Thoracic aorta (tissue), 2 donors: Measurements from ENCODE around the gene PRPSAP2. TPM values are rescaled to one million over a fixed set of nuclear protein-coding genes. Genes with fewer than 3 reads are reported as not detected.

Source experiments
- ATAC-seq: fragments of 150-250 bp; one replicate; pipeline ENCODE4 v1.8.0; 2017; ENCODE audit warnings: low read depth; ENCODE audit not compliant: insufficient number of reproducible peaks, low FRiP score
- DNase-seq: peaks from one replicate; pipeline ENCODE4 v3.0.0-alpha.2; 2020; ENCODE audit warnings: low spot score
- H3K27ac ChIP-seq, 2 donors: fragments of 200-600 bp; sonication (generic); 1 replicate in 1 of 2; 2 replicates in 1 of 2; pipeline ENCODE4 v1.5.1; 2016; ENCODE audit warnings: mild to moderate bottlenecking in 2 of 2, moderate library complexity in 2 of 2
- H3K27me3 ChIP-seq: fragments of 200-600 bp; sonication (generic); replicated peaks from 2 replicates; pipeline ENCODE4 v1.6.0; 2016; ENCODE audit warnings: mild to moderate bottlenecking; ENCODE audit not compliant: insufficient read depth
- H3K36me3 ChIP-seq: fragments of 200-600 bp; sonication (generic); one replicate; pipeline ENCODE4 v1.5.1; 2016
- H3K4me1 ChIP-seq, 2 donors: fragments of 200-600 bp; sonication (generic); 1 replicate in 1 of 2; 2 replicates in 1 of 2; pipeline versions ENCODE4 v1.5.1 to v1.6.0; 2016; ENCODE audit warnings: low read depth in 2 of 2, mild to moderate bottlenecking in 1 of 2; ENCODE audit not compliant: control insufficient read depth in 1 of 2
- H3K4me3 ChIP-seq: fragments of 200-600 bp; sonication (generic); 2 replicates; pipeline ENCODE4 v1.5.1; 2016; ENCODE audit warnings: mild to moderate bottlenecking
- H3K9me3 ChIP-seq: fragments of 200-600 bp; sonication (generic); 2 replicates; pipeline ENCODE4 v1.5.1; 2016
- CTCF ChIP-seq: fragments of 200-600 bp; sonication (generic); IDR thresholded peaks from one replicate; pipeline ENCODE4 v1.5.1; 2019; ENCODE audit warnings: antibody characterized with exemption
- total RNA-seq, 2 donors: library from RNA; depleted of rRNA; stranded (reverse); fragments of >200 nt; gene quantifications; one replicate each; pipeline versions ENCODE4 v1.1.0 to v1.2.3, GENCODE V29; 2016

Gene PRPSAP2
- total RNA-seq, 2 donors from 2014 or later, result 21.3 to 26.9 TPM

GRCh38 chr17:18978050-18978449 is 120.1 kb downstream of the PRPSAP2 start:
- Histone ChIP-seq H3K4me3 (no peak overlapping the region), H3K9me3 (no peaks in the 10 kb centered on the region), H3K27ac (no peak overlapping the region), H3K36me3 (peaks cover 19% of the 10 kb centered on the region), H3K4me1 (no peaks in the 10 kb centered on the region), H3K27me3 (no peaks in the 10 kb centered on the region)
- no peak for ATAC-seq
- no peak for DNase-seq
- no peak for TF ChIP-seq CTCF

- Histone ChIP-seq H3K27me3 (no peaks in the 10 kb centered on the region), H3K4me3 (no peak overlapping the region), H3K9me3 (no peaks in the 10 kb centered on the region), H3K27ac (no peak overlapping the region), H3K4me1 (no peaks in the 10 kb centered on the region), H3K36me3 (peaks cover 19% of the 10 kb centered on the region)
- ATAC-seq (no peak), DNase-seq (no peak)
- TF ChIP-seq CTCF, result no peak
Observed at GRCh38 chr17:18978655-18979054, 120.7 kb downstream of the PRPSAP2 start.

Other genes with a start within 250 kb of the PRPSAP2 start
- gene TBC1D28, start 213.7 kb upstream of the PRPSAP2 start, total RNA-seq, result not detected
- 10 to 100 TPM in 1 of 2 donors, 1 to 10 TPM in 1; 9.9 to 21.1 TPM for gene FOXO3B, start 175.8 kb upstream of the PRPSAP2 start, total RNA-seq
- gene FBXW10, start 114.1 kb upstream of the PRPSAP2 start, total RNA-seq, result not detected
- gene TVP23B, start 76.9 kb upstream of the PRPSAP2 start, total RNA-seq, result 10 to 100 TPM; 36.0 to 42.3 TPM
- gene SLC5A10, start 94.0 kb downstream of the PRPSAP2 start, total RNA-seq, result not detected
- gene FAM83G, start 146.6 kb downstream of the PRPSAP2 start, total RNA-seq, result 10 to 100 TPM; 10.8 to 19.8 TPM
- gene GRAP, start 188.8 kb downstream of the PRPSAP2 start, total RNA-seq, result 1 to 10 TPM; 1.6 to 3.2 TPM